Keratinocyte (primary cell): ENCODE results near the gene CPT2. TPM values are rescaled to one million over a fixed set of nuclear protein-coding genes. Genes with fewer than 3 reads are reported as not detected.

Experiments used
- DNase-seq: peaks from one replicate; pipeline ENCODE4 v3.0.0-alpha.2; 2011; ENCODE audit warnings: low read depth, missing footprints, low spot score
- FAIRE-seq: peaks from 2 replicates; lab custom pipeline; 2011; peaks lifted over from hg19 to GRCh38; lab: Jason Lieb, UNC
- H2AFZ ChIP-seq: 2 replicates; pipeline ENCODE4 v1.6.0; 2012; ENCODE audit warnings: low read length, control low read depth, inconsistent platforms; ENCODE audit not compliant: control insufficient read depth
- H3K27ac ChIP-seq: 2 replicates; pipeline ENCODE4 v1.5.1; 2011; ENCODE audit warnings: low read length; ENCODE audit not compliant: control insufficient read depth, insufficient read depth
- H3K27me3 ChIP-seq: 3 replicates; pipeline ENCODE4 v1.6.0; 2011; ENCODE audit warnings: low read length; ENCODE audit not compliant: control insufficient read depth, insufficient read depth; ENCODE audit errors: extremely low read depth
- H3K36me3 ChIP-seq, 2 experiments: 2 replicates in 1 of 2; 3 replicates in 1 of 2; pipeline ENCODE4 v1.5.1; 2011; ENCODE audit warnings: low read length in 2 of 2, mild to moderate bottlenecking in 1 of 2; ENCODE audit not compliant: control insufficient read depth in 2 of 2, insufficient read depth in 2 of 2; ENCODE audit errors: extremely low read depth in 1 of 2
- H3K4me1 ChIP-seq: 3 replicates; pipeline ENCODE4 v1.5.1; 2011; ENCODE audit warnings: low read length; ENCODE audit not compliant: control insufficient read depth, insufficient read depth; ENCODE audit errors: extremely low read depth
- H3K4me2 ChIP-seq: 3 replicates; pipeline ENCODE4 v1.6.0; 2011; ENCODE audit warnings: low read depth, low read length; ENCODE audit not compliant: control insufficient read depth, insufficient read depth; ENCODE audit errors: extremely low read depth
- H3K4me3 ChIP-seq, 3 experiments: fragments of 200-600 bp in 1 of 3; sonication (generic) in 1 of 3; 2 replicates in 2 of 3; 3 replicates in 1 of 3; pipeline ENCODE4 v1.5.1; 2011 to 2016; ENCODE audit warnings: low read length in 3 of 3, mild to moderate bottlenecking in 3 of 3, control low read depth in 2 of 3, inconsistent platforms in 1 of 3, low read depth in 1 of 3, mixed read lengths in 1 of 3, mixed run types in 1 of 3, moderate library complexity in 1 of 3; ENCODE audit not compliant: control insufficient read depth in 2 of 3, insufficient read depth in 2 of 3; ENCODE audit errors: extremely low read depth in 1 of 3
- H3K79me2 ChIP-seq: 2 replicates; pipeline ENCODE4 v1.6.0; 2012; ENCODE audit warnings: low read length; ENCODE audit not compliant: control insufficient read depth, insufficient read depth
- H3K9ac ChIP-seq: 3 replicates; pipeline ENCODE4 v1.6.0; 2011; ENCODE audit warnings: low read length; ENCODE audit not compliant: control insufficient read depth, insufficient read depth; ENCODE audit errors: extremely low read depth
- H3K9me1 ChIP-seq: 3 replicates; pipeline ENCODE4 v1.6.0; 2011; ENCODE audit warnings: low read length; ENCODE audit not compliant: control insufficient read depth, insufficient read depth; ENCODE audit errors: extremely low read depth
- H3K9me3 ChIP-seq: 2 replicates; pipeline ENCODE4 v1.5.1; 2012; ENCODE audit warnings: low read depth, low read length; ENCODE audit not compliant: control insufficient read depth
- H4K20me1 ChIP-seq: 3 replicates; pipeline ENCODE4 v1.6.0; 2011; ENCODE audit warnings: low read length; ENCODE audit not compliant: control insufficient read depth, insufficient read depth; ENCODE audit errors: extremely low read depth
- EZH2 ChIP-seq: IDR thresholded peaks from one replicate; pipeline ENCODE4 v1.6.1; 2012; ENCODE audit warnings: inconsistent platforms, mild to moderate bottlenecking, low read length, moderate library complexity
- dilution Hi-C: fragments of 300-500 bp; cut with MboI; formaldehyde crosslinking; loops from one replicate; pipeline ENCODE4 v1.7.0; 2020; ENCODE audit warnings: low sequenced_read_pairs; ENCODE audit not compliant: extremely low pct_ligation_motif_present
- polyA plus RNA-seq, 5 experiments: library from polyadenylated mRNA; depleted of rRNA in 3 of 5; stranded (reverse) in 3 of 5; stranded (forward) in 1 of 5; unstranded in 1 of 5; fragments of >200 nt; gene quantifications; 1 replicate in 1 of 5; 2 replicates in 3 of 5; 3 replicates in 1 of 5; pipeline versions ENCODE4 v1.2.1 to v1.2.3, GENCODE V29; 2011 to 2012; ENCODE audit warnings: missing spikeins in 2 of 5, low read depth in 1 of 5, low replicate concordance in 1 of 5
- TF ChIP-seq, protein P1 (sequence below), 3 experiments: IDR thresholded peaks in 1 of 3; conservative IDR thresholded peaks in 1 of 3; optimal IDR thresholded peaks in 1 of 3; 2 replicates in 2 of 3; 3 replicates in 1 of 3; pipeline versions ENCODE3 to v1.5.1; 2011; ENCODE audit warnings: low read length in 3 of 3, mild to moderate bottlenecking in 3 of 3, moderate library complexity in 2 of 3, control low read depth in 1 of 3, inconsistent platforms in 1 of 3; ENCODE audit not compliant: insufficient read depth in 2 of 3; ENCODE audit errors: extremely low read depth in 1 of 3

The CPT2 gene
- polyA plus RNA-seq, 1 donor (not counting 4 experiments of a cell fraction or from before 2014, with no cell fraction given): 16.6 TPM

DNA sequence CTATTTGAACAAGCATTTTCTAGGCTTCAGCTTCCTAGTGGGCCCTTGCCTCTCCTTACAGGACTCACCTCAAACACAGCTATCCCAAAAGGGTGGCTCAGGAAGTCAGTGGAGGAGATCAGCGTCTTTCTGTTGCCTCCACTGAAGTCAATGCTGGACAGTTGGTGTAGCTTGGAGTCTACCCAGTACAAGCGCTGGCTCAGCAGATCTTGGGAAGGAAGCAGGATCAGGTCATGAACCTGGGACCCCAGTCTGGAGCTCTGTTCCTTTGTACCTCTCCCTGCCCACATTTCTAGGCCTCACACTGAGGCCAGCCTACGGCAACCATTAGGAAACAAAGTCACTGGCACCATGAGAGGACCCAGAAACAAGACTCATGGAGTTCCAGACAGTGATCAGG, 65.4 kb downstream of the CPT2 start:
- H4K20me1 ChIP-seq: no peaks in the 10 kb centered on the region
- H3K27me3 ChIP-seq: no peaks in the 10 kb centered on the region
- H3K9me1 ChIP-seq: no peaks in the 10 kb centered on the region
- no peaks in the 10 kb centered on the region for H3K4me1 ChIP-seq
- TF ChIP-seq EZH2: no peak
- TF ChIP-seq, protein P1, sequence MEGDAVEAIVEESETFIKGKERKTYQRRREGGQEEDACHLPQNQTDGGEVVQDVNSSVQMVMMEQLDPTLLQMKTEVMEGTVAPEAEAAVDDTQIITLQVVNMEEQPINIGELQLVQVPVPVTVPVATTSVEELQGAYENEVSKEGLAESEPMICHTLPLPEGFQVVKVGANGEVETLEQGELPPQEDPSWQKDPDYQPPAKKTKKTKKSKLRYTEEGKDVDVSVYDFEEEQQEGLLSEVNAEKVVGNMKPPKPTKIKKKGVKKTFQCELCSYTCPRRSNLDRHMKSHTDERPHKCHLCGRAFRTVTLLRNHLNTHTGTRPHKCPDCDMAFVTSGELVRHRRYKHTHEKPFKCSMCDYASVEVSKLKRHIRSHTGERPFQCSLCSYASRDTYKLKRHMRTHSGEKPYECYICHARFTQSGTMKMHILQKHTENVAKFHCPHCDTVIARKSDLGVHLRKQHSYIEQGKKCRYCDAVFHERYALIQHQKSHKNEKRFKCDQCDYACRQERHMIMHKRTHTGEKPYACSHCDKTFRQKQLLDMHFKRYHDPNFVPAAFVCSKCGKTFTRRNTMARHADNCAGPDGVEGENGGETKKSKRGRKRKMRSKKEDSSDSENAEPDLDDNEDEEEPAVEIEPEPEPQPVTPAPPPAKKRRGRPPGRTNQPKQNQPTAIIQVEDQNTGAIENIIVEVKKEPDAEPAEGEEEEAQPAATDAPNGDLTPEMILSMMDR (optimal IDR thresholded peaks at IDR 0.05 in 1 of 3, IDR thresholded peaks at IDR 0.05 in 1 of 3, conservative IDR thresholded peaks at IDR 0.05 in 1 of 3; ENCODE audit: extremely low read depth in 1 of 3, insufficient read depth in 2 of 3, low read length in 3 of 3): no peak
- no peaks in the 10 kb centered on the region for H3K79me2 ChIP-seq
- no peak for FAIRE-seq
- no peaks in the 10 kb centered on the region for H3K9me3 ChIP-seq
- no peak overlapping the region for H3K9ac ChIP-seq
- H3K36me3 ChIP-seq: peaks cover 38 to 44% of the 10 kb centered on the region in 2 experiments
- H3K4me3 ChIP-seq: no peak overlapping the region
- DNase-seq: no peak
- H3K4me2 ChIP-seq: no peak overlapping the region
- H2AFZ ChIP-seq: no peak overlapping the region
- no peak overlapping the region for H3K27ac ChIP-seq
- dilution Hi-C loops: no loop called here

Other genes starting within 250 kb of the CPT2 start
- not detected in 3 replicates for gene PODN, start 134.6 kb upstream of the CPT2 start, polyA plus RNA-seq
- gene SLC1A7, start 54.2 kb upstream of the CPT2 start, polyA plus RNA-seq: not detected in 3 replicates
- 41.9 to 52.6 TPM (median 48.8 TPM) in 3 replicates for gene CZIB, start 23.8 kb downstream of the CPT2 start, polyA plus RNA-seq
- gene MAGOH, start 41.7 kb downstream of the CPT2 start, polyA plus RNA-seq: 26.7 to 104 TPM (median 44.5 TPM) in 3 replicates
- 15.2 to 33.7 TPM (median 31.0 TPM) in 3 replicates for gene LRP8, start 131.2 kb downstream of the CPT2 start, polyA plus RNA-seq